CD4-positive, alpha-beta memory T cell (primary cell): ENCODE results near the gene HACD3. TPM values are rescaled to one million over a fixed set of nuclear protein-coding genes. Genes with fewer than 3 reads are reported as not detected.

Source experiments
- CTCF ChIA-PET: fragments of 350-600 bp; sonication (Branson Sonifier 250); formaldehyde crosslinking; loops from one replicate; lab custom pipeline; 2021; ENCODE audit warnings: inconsistent platforms; ENCODE audit not compliant: partially characterized antibody; lab: Charles Lee
- POLR2A ChIA-PET: fragments of 350-600 bp; sonication (Branson Sonifier 250); formaldehyde crosslinking; loops from one replicate; lab custom pipeline; 2021; ENCODE audit not compliant: partially characterized antibody; lab: Charles Lee
- DNase-seq, 5 donors: peaks; one replicate each; pipeline versions ENCODE4 v3.0.0 to v3.0.0-alpha.2; 2020 to 2022; ENCODE audit warnings: mixed read lengths in 1 of 5
- H3K27ac ChIP-seq: one replicate; pipeline ENCODE4 v1.7.0; 2013; ENCODE audit warnings: low read depth, low read length
- H3K27me3 ChIP-seq: 2 replicates; pipeline ENCODE4 v1.7.0; 2013; ENCODE audit warnings: mild to moderate bottlenecking, low read length, moderate library complexity; ENCODE audit not compliant: insufficient read depth
- H3K36me3 ChIP-seq: 2 replicates; pipeline ENCODE4 v1.7.0; 2013; ENCODE audit warnings: mild to moderate bottlenecking, low read length, moderate library complexity; ENCODE audit not compliant: insufficient read depth
- H3K4me1 ChIP-seq: 2 replicates; pipeline ENCODE4 v1.7.0; 2013; ENCODE audit warnings: mild to moderate bottlenecking, low read length, moderate library complexity; ENCODE audit not compliant: insufficient read depth
- H3K4me3 ChIP-seq, 2 donors: one replicate each; pipeline ENCODE4 v1.7.0; 2013; ENCODE audit warnings: low read length in 2 of 2, mild to moderate bottlenecking in 1 of 2
- H3K9me3 ChIP-seq, 2 donors: one replicate each; pipeline ENCODE4 v1.7.0; 2013; ENCODE audit warnings: low read length in 2 of 2, control low read depth in 1 of 2; ENCODE audit not compliant: control insufficient read depth in 1 of 2
- H3K27ac Mint-ChIP-seq, 7 donors: one replicate each; pipeline ENCODE4 v1.8.0; 2020 to 2021; ENCODE audit warnings: mixed read lengths in 7 of 7, mild to moderate bottlenecking in 6 of 7, inconsistent platforms in 3 of 7, moderate library complexity in 3 of 7
- H3K27me3 Mint-ChIP-seq, 2 donors: one replicate each; pipeline ENCODE4 v1.8.0; 2020 to 2021; ENCODE audit warnings: mixed read lengths in 2 of 2
- H3K36me3 Mint-ChIP-seq, 2 donors: one replicate each; pipeline ENCODE4 v1.8.0; 2020 to 2021; ENCODE audit warnings: mixed read lengths in 2 of 2, inconsistent platforms in 1 of 2, mild to moderate bottlenecking in 1 of 2
- H3K4me1 Mint-ChIP-seq, 4 donors: one replicate each; pipeline ENCODE4 v1.8.0; 2020 to 2021; ENCODE audit warnings: mixed read lengths in 4 of 4, mild to moderate bottlenecking in 1 of 4
- H3K4me3 Mint-ChIP-seq, 8 donors: one replicate each; pipeline ENCODE4 v1.8.0; 2020 to 2021; ENCODE audit warnings: mixed read lengths in 8 of 8, mild to moderate bottlenecking in 7 of 8, moderate library complexity in 6 of 8, inconsistent platforms in 3 of 8
- H3K9me3 Mint-ChIP-seq, 8 donors: one replicate each; pipeline ENCODE4 v1.8.0; 2020 to 2021; ENCODE audit warnings: mixed read lengths in 8 of 8, mild to moderate bottlenecking in 5 of 8, inconsistent platforms in 3 of 8, moderate library complexity in 1 of 8
- intact Hi-C: fragments of 100-400 bp; cut with micrococcal nuclease; formaldehyde crosslinking; loops from one replicate; pipeline ENCODE4 v1.15.1; 2023
- polyA plus RNA-seq, 2 donors: library from polyadenylated mRNA; unstranded; fragments of 300-500 nt; fragmentation: Illumina TruSeq; gene quantifications; one replicate each; pipeline ENCODE4 v1.2.3, GENCODE V29; 2021
- total RNA-seq, 2 experiments: library from RNA; stranded (reverse); gene quantifications; one replicate each; pipeline ENCODE4 v1.2.3, GENCODE V29; 2021

The HACD3 gene
- total and polyA plus RNA-seq, 4 experiments from 2014 or later = 23.1 to 35.9 (median 29.7) TPM

DNA sequence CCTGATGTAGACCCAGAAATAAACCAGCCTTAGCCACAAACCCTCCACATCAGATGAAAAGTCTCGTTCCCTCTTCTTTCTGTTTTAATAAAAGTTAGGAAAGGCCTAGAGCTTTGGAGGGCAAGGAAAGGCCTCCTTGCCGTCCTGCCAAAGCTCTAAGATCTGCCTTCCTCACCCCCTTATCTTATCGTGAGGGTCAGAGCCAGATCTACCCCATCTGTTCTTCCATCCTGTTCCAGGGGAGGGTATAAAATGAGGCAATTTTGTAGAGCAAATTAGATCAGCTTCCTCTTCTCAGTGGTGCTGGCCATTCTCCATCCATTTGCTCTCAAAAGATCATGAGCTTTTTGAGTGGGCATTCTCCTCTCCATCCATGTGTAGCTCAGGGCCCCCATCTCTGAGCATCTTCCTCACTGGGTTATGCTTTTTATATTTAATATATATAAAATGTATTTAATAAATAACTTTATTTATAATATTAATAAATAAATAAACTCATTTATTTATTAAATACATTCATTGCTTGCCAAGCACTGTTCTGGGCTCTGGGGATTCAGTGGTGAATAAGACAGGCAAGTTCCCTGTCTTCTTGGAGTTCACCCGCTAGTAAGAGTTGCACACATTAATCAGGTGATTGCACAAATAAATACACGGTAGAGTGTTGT, 89.5 kb downstream of the HACD3 start:
- Mint-ChIP-seq H3K36me3 (peaks cover 9 to 11% of the 10 kb centered on the region in 2 donors), H3K4me1 (peaks cover 0 to 2% (median 0%) of the 10 kb centered on the region in 4 donors), H3K4me3 (no peak overlapping the region), H3K27me3 (no peaks in the 10 kb centered on the region), H3K27ac (no peak overlapping the region), H3K9me3 (no peaks in the 10 kb centered on the region)
- Histone ChIP-seq H3K36me3 (no peaks in the 10 kb centered on the region), H3K9me3 (no peaks in the 10 kb centered on the region), H3K4me3 (no peak overlapping the region), H3K4me1 (no peaks in the 10 kb centered on the region), H3K27me3 (no peaks in the 10 kb centered on the region), H3K27ac (no peak overlapping the region)
- no peak for DNase-seq
- ChIA-PET POLR2A (no interaction called here), CTCF (interaction anchor here (0.7 to 0.8 kb wide), 2 partner anchors 9 to 24 kb away, joined by 3 read pairs; no protein-coding TSS in a partner anchor)
- intact Hi-C loops = no loop called here

DNA sequence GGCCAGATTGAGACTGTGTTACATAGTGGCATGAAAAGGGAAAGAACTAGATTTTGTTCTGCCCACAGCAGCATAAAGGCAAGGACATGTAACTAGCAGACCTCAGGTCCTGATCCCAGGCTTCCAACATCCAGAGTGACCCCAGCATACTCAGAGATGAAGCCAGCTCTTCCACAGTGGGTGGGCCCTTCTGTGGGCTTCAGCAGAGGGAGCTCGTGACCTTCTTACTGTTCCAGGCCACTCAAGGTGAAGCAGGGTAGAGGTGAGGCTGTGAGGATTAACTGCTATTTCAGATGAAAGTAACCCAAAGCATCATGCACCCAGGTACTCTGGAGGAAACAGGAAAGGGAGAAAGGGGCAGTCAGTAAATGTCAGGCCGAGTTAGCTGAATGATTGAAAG, 90.6 kb downstream of the HACD3 start:
- H3K4me3 Mint-ChIP-seq = no peak overlapping the region
- Histone ChIP-seq H3K27me3 (no peaks in the 10 kb centered on the region), H3K4me1 (no peaks in the 10 kb centered on the region), H3K36me3 (no peaks in the 10 kb centered on the region), H3K27ac (no peak overlapping the region), H3K9me3 (no peaks in the 10 kb centered on the region), H3K4me3 (no peak overlapping the region)
- H3K9me3 Mint-ChIP-seq = no peaks in the 10 kb centered on the region
- no peaks in the 10 kb centered on the region for H3K27me3 Mint-ChIP-seq
- peaks cover 15 to 20% of the 10 kb centered on the region in 2 donors for H3K36me3 Mint-ChIP-seq
- ChIA-PET POLR2A (interaction anchor here (1.2 kb wide), 1 partner anchor 10 kb away, joined by 3 read pairs; the partner anchor contains the start of gene INTS14), CTCF (no interaction called here)
- H3K27ac Mint-ChIP-seq = peak overlapping the region in 1 of 7 donors; percentile 43
- H3K4me1 Mint-ChIP-seq = peaks cover 0 to 2% (median 0%) of the 10 kb centered on the region in 4 donors
- intact Hi-C loops = no loop called here
- DNase-seq = no peak

DNA sequence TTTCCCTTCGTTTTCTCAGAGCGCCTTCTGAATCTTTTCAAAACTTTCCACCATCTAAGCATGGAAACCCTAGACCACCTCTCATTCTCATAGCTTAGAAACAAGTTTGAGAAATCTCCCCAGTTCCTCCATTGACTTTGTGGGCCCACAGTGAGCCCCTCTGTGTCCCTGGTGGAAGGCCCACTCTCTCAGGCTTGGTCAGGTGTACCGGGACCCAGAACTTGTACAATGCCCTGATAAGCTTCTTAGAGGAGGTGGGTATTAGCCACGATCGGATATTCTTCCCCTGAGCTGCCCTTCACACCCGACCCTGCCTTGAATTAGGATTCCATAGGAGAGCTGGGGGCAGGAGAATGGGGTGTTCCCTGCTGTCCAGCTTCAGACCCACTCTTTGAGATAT, 91.4 kb downstream of the HACD3 start, which contains the start of gene SLC24A1:
Gene SLC24A1 (plus strand): TSS at position 301 of the 400 bp plus-strand sequence. CDS start 2,143 bp downstream, outside the sequence.
- H3K27ac ChIP-seq = no peak within 1 kb of the TSS
- peak within 1 kb of the TSS in 1 of 7 donors; percentile 43 for H3K27ac Mint-ChIP-seq
- intact Hi-C loops = no loop called here

DNA sequence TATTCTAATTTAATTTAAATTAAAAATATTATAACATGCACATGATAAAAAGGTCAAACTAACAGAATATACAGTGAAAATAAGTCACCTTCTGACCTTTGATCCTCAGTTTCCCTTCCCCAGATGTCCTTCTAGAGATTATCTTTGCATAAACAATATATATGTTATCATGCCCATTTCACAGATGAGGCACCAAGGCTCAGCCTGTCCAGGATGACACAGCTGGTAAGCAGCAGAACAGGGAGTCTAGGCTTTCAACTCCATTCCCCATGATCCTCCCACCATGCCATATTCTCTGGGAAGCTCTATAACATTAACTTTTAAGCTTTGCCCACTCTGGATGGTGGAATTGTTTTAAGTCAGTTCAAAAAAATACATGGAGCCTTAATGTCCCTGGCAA, 92.8 kb downstream of the HACD3 start:
- H3K4me1 Mint-ChIP-seq = no peaks in the 10 kb centered on the region
- no peaks in the 10 kb centered on the region for H3K36me3 ChIP-seq
- POLR2A ChIA-PET = no interaction called here
- H3K27ac Mint-ChIP-seq = peak overlapping the region in 1 of 7 donors; percentile 59
- no peak overlapping the region for H3K4me3 ChIP-seq
- H3K36me3 Mint-ChIP-seq = peaks cover 18 to 35% of the 10 kb centered on the region in 2 donors
- H3K27me3 Mint-ChIP-seq = no peaks in the 10 kb centered on the region
- no peak overlapping the region for H3K27ac ChIP-seq
- intact Hi-C loops = no loop called here
- no peaks in the 10 kb centered on the region for H3K4me1 ChIP-seq
- H3K4me3 Mint-ChIP-seq = no peak overlapping the region
- H3K9me3 ChIP-seq = no peaks in the 10 kb centered on the region
- H3K9me3 Mint-ChIP-seq = peaks cover 0 to 1% (median 0%) of the 10 kb centered on the region in 8 donors
- no peaks in the 10 kb centered on the region for H3K27me3 ChIP-seq
- CTCF ChIA-PET = interaction anchor here (1.8 kb wide), 1 partner anchor 15 kb away, joined by 4 read pairs; no protein-coding TSS in a partner anchor
- DNase-seq = no peak

More for the DNA sequence above, 91.4 kb downstream of the HACD3 start, which contains the start of gene SLC24A1:
- no peaks in the 10 kb centered on the region for H3K9me3 Mint-ChIP-seq
- Histone ChIP-seq H3K4me3 (no peak within 1 kb of the TSS), H3K4me1 (no peaks in the 10 kb centered on the region), H3K9me3 (no peaks in the 10 kb centered on the region), H3K27me3 (no peaks in the 10 kb centered on the region), H3K36me3 (no peaks in the 10 kb centered on the region)
- H3K27me3 Mint-ChIP-seq = no peaks in the 10 kb centered on the region
- ChIA-PET POLR2A (interaction anchor here (1.2 kb wide), 1 partner anchor 10 kb away, joined by 3 read pairs; the partner anchor contains the start of gene INTS14), CTCF (interaction anchor here (0.8 to 1.8 kb wide), 2 partner anchors 17 to 241 kb away, joined by 3 to 4 read pairs; no protein-coding TSS in a partner anchor)
- no peak within 1 kb of the TSS for H3K4me3 Mint-ChIP-seq
- DNase-seq = no peak
- peaks cover 17 to 26% of the 10 kb centered on the region in 2 donors for H3K36me3 Mint-ChIP-seq
- H3K4me1 Mint-ChIP-seq = peaks cover 0 to 2% (median 0%) of the 10 kb centered on the region in 4 donors

DNA sequence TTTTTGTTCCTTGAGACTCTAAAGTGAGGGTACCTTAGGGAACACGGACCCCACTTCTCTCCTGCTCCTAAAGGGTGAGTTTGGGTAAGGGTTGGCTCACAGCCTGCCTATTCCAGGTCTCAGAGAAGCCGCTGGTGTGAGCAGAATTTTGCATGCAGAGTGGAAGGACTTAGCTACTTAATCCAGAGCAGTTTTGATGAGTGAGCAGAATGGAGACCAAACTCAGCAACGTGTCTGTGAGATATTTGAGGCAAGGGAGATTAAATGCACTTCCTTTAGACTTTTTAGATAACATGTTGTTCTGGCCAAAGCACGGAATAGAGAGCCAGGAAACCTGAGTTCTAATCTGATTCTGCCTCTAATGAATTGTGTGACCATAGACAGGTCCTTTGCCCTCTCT, 96.6 kb downstream of the HACD3 start:
- Mint-ChIP-seq H3K36me3 (peaks cover 17 to 35% of the 10 kb centered on the region in 2 donors), H3K27ac (no peak overlapping the region), H3K27me3 (no peaks in the 10 kb centered on the region), H3K9me3 (peaks cover 0 to 1% (median 0%) of the 10 kb centered on the region in 8 donors), H3K4me3 (no peak overlapping the region), H3K4me1 (peaks cover 5 to 12% (median 6%) of the 10 kb centered on the region in 4 donors)
- Histone ChIP-seq H3K9me3 (no peaks in the 10 kb centered on the region), H3K36me3 (no peaks in the 10 kb centered on the region), H3K4me3 (no peak overlapping the region), H3K27me3 (no peaks in the 10 kb centered on the region), H3K4me1 (peaks cover 11% of the 10 kb centered on the region), H3K27ac (no peak overlapping the region)
- intact Hi-C loops = no loop called here
- DNase-seq = no peak
- ChIA-PET CTCF (no interaction called here), POLR2A (no interaction called here)

Other genes with a start within 250 kb of the HACD3 start
- gene PARP16, start 243.6 kb upstream of the HACD3 start, total RNA-seq = 10 to 100 TPM; 20.8 to 21.4 TPM
- gene PARP16, start 243.6 kb upstream of the HACD3 start, polyA plus RNA-seq = 10 to 100 TPM; 27.1 to 27.2 TPM
- not detected for gene RNU5A-1, start 234.4 kb upstream of the HACD3 start, total RNA-seq
- not detected for gene RNU5A-1, start 234.4 kb upstream of the HACD3 start, polyA plus RNA-seq
- gene RNU5B-1, start 225.8 kb upstream of the HACD3 start, total RNA-seq = 10 to 100 TPM in 1 of 2 experiments, not detected in 1; 24.0 TPM
- gene RNU5B-1, start 225.8 kb upstream of the HACD3 start, polyA plus RNA-seq = not detected
- gene IGDCC3, start 152.5 kb upstream of the HACD3 start, total RNA-seq = not detected
- not detected for gene IGDCC3, start 152.5 kb upstream of the HACD3 start, polyA plus RNA-seq
- under 1 TPM; 0.06 to 0.22 TPM for gene IGDCC4, start 107.5 kb upstream of the HACD3 start, total RNA-seq
- gene IGDCC4, start 107.5 kb upstream of the HACD3 start, polyA plus RNA-seq = under 1 TPM in 1 of 2 donors, not detected in 1; 0.24 TPM
- 10 to 100 TPM; 54.0 to 58.6 TPM for gene DPP8, start 12.8 kb upstream of the HACD3 start, total RNA-seq
- 10 to 100 TPM; 39.2 to 51.6 TPM for gene DPP8, start 12.8 kb upstream of the HACD3 start, polyA plus RNA-seq
- 10 to 100 TPM; 35.3 to 40.3 TPM for gene INTS14, start 80.7 kb downstream of the HACD3 start, total RNA-seq
- gene INTS14, start 80.7 kb downstream of the HACD3 start, polyA plus RNA-seq = 10 to 100 TPM; 27.1 to 31.2 TPM
- gene SLC24A1, start 91.5 kb downstream of the HACD3 start, total RNA-seq = 1 to 10 TPM; 6.3 to 8.2 TPM
- 1 to 10 TPM in 1 of 2 donors, under 1 TPM in 1; 0.35 to 2.7 TPM for gene SLC24A1, start 91.5 kb downstream of the HACD3 start, polyA plus RNA-seq